Activated CD8-positive, alpha-beta memory T cell treated with anti-CD3 and anti-CD28 coated beads, Interleukin-2, amount 10 ng/mL, durations not matched to agents 7 days and 5 days (primary cell): ENCODE measurements around the gene CARMIL3. TPM values are rescaled to one million over a fixed set of nuclear protein-coding genes. Genes with fewer than 3 reads are reported as not detected.

Source experiments
- ATAC-seq: fragments of 150-1000 bp; cut with Tn5 transposase; one replicate; pipeline ENCODE4 v1.10.0; 2021; ENCODE audit warnings: moderate library complexity
- CTCF ChIA-PET: fragments of 350-600 bp; sonication (Branson Sonifier 250); formaldehyde crosslinking; loops from one replicate; lab custom pipeline; 2021; ENCODE audit warnings: antibody characterized with exemption; lab: Charles Lee
- DNase-seq: peaks from one replicate; pipeline ENCODE4 v3.0.0-alpha.2; 2020
- H3K27ac Mint-ChIP-seq: one replicate; pipeline ENCODE4 v1.8.0; 2021; ENCODE audit warnings: mild to moderate bottlenecking, mixed read lengths
- H3K27me3 Mint-ChIP-seq: one replicate; pipeline ENCODE4 v1.8.0; 2021; ENCODE audit warnings: mixed read lengths
- H3K36me3 Mint-ChIP-seq: one replicate; pipeline ENCODE4 v1.8.0; 2021; ENCODE audit warnings: mild to moderate bottlenecking, mixed read lengths
- H3K4me1 Mint-ChIP-seq: one replicate; pipeline ENCODE4 v1.8.0; 2021; ENCODE audit warnings: mixed read lengths
- H3K4me3 Mint-ChIP-seq: one replicate; pipeline ENCODE4 v1.8.0; 2021; ENCODE audit warnings: mild to moderate bottlenecking, moderate library complexity, mixed read lengths
- H3K9me3 Mint-ChIP-seq: one replicate; pipeline ENCODE4 v1.8.0; 2022; ENCODE audit warnings: low read depth, mixed read lengths
- total RNA-seq, 2 experiments: library from RNA; stranded (reverse); gene quantifications; one replicate each; pipeline ENCODE4 v1.2.3, GENCODE V29; 2021

The CARMIL3 gene
- total RNA-seq, 2 experiments from 2014 or later = 2.9 to 3.3 TPM

- DNase-seq = peak; percentile 59
- CTCF ChIA-PET = interaction anchor here (0.8 to 7.7 kb wide), 10 partner anchors 8 to 109 kb away, joined by 3 to 139 read pairs (median 6); partner anchors contain the start of genes DCAF11, IRF9, NRL and PCK2
- peak; percentile 13 for ATAC-seq
- Mint-ChIP-seq H3K27me3 (peaks cover 32% of the 10 kb centered on the region), H3K27ac (no peak overlapping the region), H3K36me3 (no peaks in the 10 kb centered on the region), H3K4me1 (peaks cover 16% of the 10 kb centered on the region), H3K4me3 (peak overlapping the region; percentile 74), H3K9me3 (no peaks in the 10 kb centered on the region)
Measured at GRCh38 chr14:24052656-24053547, 1.1 kb downstream of the CARMIL3 start.

- CTCF ChIA-PET = interaction anchor here (1.7 to 7.7 kb wide), 3 partner anchors 10 to 54 kb away, joined by 6 to 139 read pairs (median 21); partner anchors contain the start of gene PCK2
- Mint-ChIP-seq H3K4me1 (peaks cover 16% of the 10 kb centered on the region), H3K4me3 (no peak overlapping the region), H3K27ac (no peak overlapping the region), H3K27me3 (peaks cover 29% of the 10 kb centered on the region), H3K9me3 (no peaks in the 10 kb centered on the region), H3K36me3 (no peaks in the 10 kb centered on the region)
- no peak for ATAC-seq
- no peak for DNase-seq
Measured at GRCh38 chr14:24053548-24054323, 1.9 kb downstream of the CARMIL3 start.

- Mint-ChIP-seq H3K4me3 (no peak overlapping the region), H3K9me3 (no peaks in the 10 kb centered on the region), H3K27ac (no peak overlapping the region), H3K36me3 (no peaks in the 10 kb centered on the region), H3K4me1 (peaks cover 16% of the 10 kb centered on the region), H3K27me3 (peaks cover 29% of the 10 kb centered on the region)
- CTCF ChIA-PET = interaction anchor here (1.7 to 7.7 kb wide), 3 partner anchors 11 to 53 kb away, joined by 6 to 139 read pairs (median 21); partner anchors contain the start of gene PCK2
- DNase-seq (no peak), ATAC-seq (no peak)
Measured at GRCh38 chr14:24054324-24054641, 2.5 kb downstream of the CARMIL3 start.

GRCh38 chr14:24054646-24055045 lies 2.8 kb downstream of the CARMIL3 start:
- ATAC-seq (no peak), DNase-seq (no peak)
- H3K4me3 Mint-ChIP-seq = no peak overlapping the region
- H3K27ac Mint-ChIP-seq = no peak overlapping the region
- H3K4me1 Mint-ChIP-seq = peaks cover 16% of the 10 kb centered on the region
- peaks cover 29% of the 10 kb centered on the region for H3K27me3 Mint-ChIP-seq
- H3K36me3 Mint-ChIP-seq = no peaks in the 10 kb centered on the region
- CTCF ChIA-PET = interaction anchor here (1.7 to 7.7 kb wide), 2 partner anchors 11 to 38 kb away, joined by 6 to 139 read pairs; partner anchors contain the start of gene PCK2
- no peaks in the 10 kb centered on the region for H3K9me3 Mint-ChIP-seq

GRCh38 chr14:24055971-24056799 lies 4.4 kb downstream of the CARMIL3 start:
- H3K27ac Mint-ChIP-seq = no peak overlapping the region
- no peaks in the 10 kb centered on the region for H3K9me3 Mint-ChIP-seq
- CTCF ChIA-PET = interaction anchor here (1.0 to 7.7 kb wide), 6 partner anchors 25 to 105 kb away, joined by 3 to 139 read pairs (median 26); partner anchors contain the start of genes IRF9 and PCK2
- H3K27me3 Mint-ChIP-seq = peaks cover 18% of the 10 kb centered on the region
- H3K4me3 Mint-ChIP-seq = no peak overlapping the region
- peaks cover 13% of the 10 kb centered on the region for H3K4me1 Mint-ChIP-seq
- DNase-seq (no peak), ATAC-seq (no peak)
- no peaks in the 10 kb centered on the region for H3K36me3 Mint-ChIP-seq

- H3K9me3 Mint-ChIP-seq = no peaks in the 10 kb centered on the region
- ATAC-seq = no peak
Measured at GRCh38 chr14:24056800-24057184, 5.0 kb downstream of the CARMIL3 start.

GRCh38 chr14:24057271-24057670 lies 5.5 kb downstream of the CARMIL3 start:
- DNase-seq (no peak), ATAC-seq (no peak)
- Mint-ChIP-seq H3K27ac (no peak overlapping the region), H3K36me3 (no peaks in the 10 kb centered on the region), H3K4me3 (no peak overlapping the region), H3K9me3 (no peaks in the 10 kb centered on the region), H3K4me1 (peaks cover 11% of the 10 kb centered on the region), H3K27me3 (peaks cover 16% of the 10 kb centered on the region)
- CTCF ChIA-PET = interaction anchor here (0.7 to 7.7 kb wide), 12 partner anchors 12 to 242 kb away, joined by 3 to 139 read pairs (median 5); partner anchors contain the start of genes CPNE6, DHRS1, EMC9 and IRF9

More at GRCh38 chr14:24056800-24057184, 5.0 kb downstream of the CARMIL3 start:
- DNase-seq = no peak
- H3K4me1 Mint-ChIP-seq = peaks cover 11% of the 10 kb centered on the region
- no peak overlapping the region for H3K27ac Mint-ChIP-seq
- no peak overlapping the region for H3K4me3 Mint-ChIP-seq
- H3K27me3 Mint-ChIP-seq = peaks cover 16% of the 10 kb centered on the region
- H3K36me3 Mint-ChIP-seq = no peaks in the 10 kb centered on the region
- CTCF ChIA-PET = interaction anchor here (1.0 to 7.7 kb wide), 8 partner anchors 11 to 104 kb away, joined by 3 to 139 read pairs (median 12); partner anchors contain the start of genes EMC9, IRF9 and PCK2

- H3K27ac Mint-ChIP-seq = no peak overlapping the region
- no peaks in the 10 kb centered on the region for H3K36me3 Mint-ChIP-seq
- peaks cover 6% of the 10 kb centered on the region for H3K4me1 Mint-ChIP-seq
- no peaks in the 10 kb centered on the region for H3K9me3 Mint-ChIP-seq
- peak; percentile 11 for ATAC-seq
- no peak overlapping the region for H3K4me3 Mint-ChIP-seq
- no peak for DNase-seq
- CTCF ChIA-PET = interaction anchor here (0.7 to 7.7 kb wide), 26 partner anchors 8 to 276 kb away, joined by 3 to 139 read pairs (median 4); partner anchors contain the start of genes CIDEB, CPNE6, DCAF11 and DHRS1
- peaks cover 16% of the 10 kb centered on the region for H3K27me3 Mint-ChIP-seq
Measured at GRCh38 chr14:24057867-24058259, 6.1 kb downstream of the CARMIL3 start.

GRCh38 chr14:24058260-24058950 lies 6.6 kb downstream of the CARMIL3 start:
- H3K36me3 Mint-ChIP-seq = no peaks in the 10 kb centered on the region
- H3K4me1 Mint-ChIP-seq = peaks cover under 1% of the 10 kb centered on the region
- no peaks in the 10 kb centered on the region for H3K9me3 Mint-ChIP-seq
- peaks cover 11% of the 10 kb centered on the region for H3K27me3 Mint-ChIP-seq
- peak; percentile 74 for ATAC-seq
- H3K27ac Mint-ChIP-seq = no peak overlapping the region
- CTCF ChIA-PET = interaction anchor here (0.7 to 7.7 kb wide), 26 partner anchors 8 to 275 kb away, joined by 3 to 139 read pairs (median 4); partner anchors contain the start of genes CIDEB, CPNE6, DCAF11 and DHRS1
- peak; percentile 69 for DNase-seq
- H3K4me3 Mint-ChIP-seq = no peak overlapping the region

- Mint-ChIP-seq H3K4me1 (no peaks in the 10 kb centered on the region), H3K4me3 (no peak overlapping the region), H3K27me3 (peaks cover 6% of the 10 kb centered on the region), H3K9me3 (no peaks in the 10 kb centered on the region), H3K27ac (no peak overlapping the region), H3K36me3 (no peaks in the 10 kb centered on the region)
- DNase-seq = no peak
- CTCF ChIA-PET = interaction anchor here (0.9 to 7.7 kb wide), 19 partner anchors 9 to 249 kb away, joined by 3 to 139 read pairs (median 4); partner anchors contain the start of genes CIDEB, CPNE6, DCAF11 and DHRS1
- no peak for ATAC-seq
Measured at GRCh38 chr14:24058951-24059475, 7.2 kb downstream of the CARMIL3 start.

- no peaks in the 10 kb centered on the region for H3K36me3 Mint-ChIP-seq
- H3K4me3 Mint-ChIP-seq = no peak overlapping the region
- CTCF ChIA-PET = interaction anchor here (2.7 to 7.7 kb wide), 2 partner anchors 33 to 49 kb away, joined by 7 to 139 read pairs; partner anchors contain the start of gene PCK2
- H3K27ac Mint-ChIP-seq = no peak overlapping the region
- DNase-seq (no peak), ATAC-seq (no peak)
- H3K4me1 Mint-ChIP-seq = no peaks in the 10 kb centered on the region
- peaks cover 3% of the 10 kb centered on the region for H3K27me3 Mint-ChIP-seq
- no peaks in the 10 kb centered on the region for H3K9me3 Mint-ChIP-seq
Measured at GRCh38 chr14:24059841-24060388, 8.1 kb downstream of the CARMIL3 start.
